SIG-M5 (cell line): ENCODE measurements around the gene FTL.
A peak's percentile ranks its signal among the peaks of the same experiment; 100 is the strongest.

ENCODE experiments used
- DNase-seq: peaks from one replicate; lab custom pipeline; 2025; lab: John Stamatoyannopoulos, UW

The FTL gene

DNA sequence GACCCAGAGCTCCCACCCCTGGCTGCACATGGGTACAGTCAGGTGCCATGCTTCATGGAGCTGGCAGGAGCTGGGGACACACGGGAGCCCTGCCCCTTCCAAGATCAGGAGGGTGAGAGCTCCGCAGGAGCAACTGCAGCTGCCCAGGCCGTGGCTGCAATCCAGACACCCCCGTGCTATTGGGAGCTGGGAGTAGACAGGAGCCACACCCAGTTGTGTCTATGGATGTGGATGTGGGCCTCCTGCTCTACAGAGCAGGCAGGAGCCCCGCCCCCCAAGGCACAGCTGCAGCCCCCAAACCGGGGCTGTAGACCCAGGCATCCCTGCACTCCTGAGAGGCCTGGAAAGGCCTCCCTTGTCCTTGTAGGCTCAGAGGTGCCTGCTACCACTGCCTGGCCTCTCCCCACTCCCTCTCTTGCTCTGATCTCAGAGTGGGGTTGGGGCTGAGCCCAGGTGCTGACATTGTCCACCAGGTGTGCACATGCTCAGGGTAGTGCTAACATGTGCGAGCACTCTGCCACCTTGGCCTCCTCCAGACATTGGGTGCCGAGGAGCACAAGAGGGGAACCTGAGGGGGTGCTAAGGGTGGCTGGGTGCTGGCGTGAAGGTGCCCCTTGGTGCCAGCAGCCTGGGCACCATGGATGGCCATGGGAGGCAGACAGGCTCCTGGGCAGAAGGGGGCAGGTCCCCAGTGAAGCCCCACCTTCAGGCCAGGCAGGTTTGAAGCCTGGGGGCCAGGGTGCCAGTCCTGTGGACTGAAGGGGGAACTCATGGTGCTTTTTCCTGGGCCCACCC lies 18.4 kb upstream of the FTL start:
- DNase-seq = no peak

DNA sequence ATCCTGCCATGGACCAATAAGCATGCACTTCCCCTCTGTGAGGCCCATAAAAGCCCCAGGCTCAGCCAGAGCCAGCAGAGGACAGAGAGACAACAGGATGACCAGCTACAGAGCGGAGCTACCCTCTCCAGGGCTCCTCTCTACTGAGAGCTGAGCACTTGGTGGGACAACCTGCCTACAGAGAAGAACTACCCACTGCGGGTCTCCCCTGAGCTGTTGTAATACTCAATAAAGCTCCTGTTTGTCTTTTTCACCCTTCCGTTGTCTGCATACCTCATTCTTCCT lies 17.9 kb upstream of the FTL start:
- no peak for DNase-seq

DNA sequence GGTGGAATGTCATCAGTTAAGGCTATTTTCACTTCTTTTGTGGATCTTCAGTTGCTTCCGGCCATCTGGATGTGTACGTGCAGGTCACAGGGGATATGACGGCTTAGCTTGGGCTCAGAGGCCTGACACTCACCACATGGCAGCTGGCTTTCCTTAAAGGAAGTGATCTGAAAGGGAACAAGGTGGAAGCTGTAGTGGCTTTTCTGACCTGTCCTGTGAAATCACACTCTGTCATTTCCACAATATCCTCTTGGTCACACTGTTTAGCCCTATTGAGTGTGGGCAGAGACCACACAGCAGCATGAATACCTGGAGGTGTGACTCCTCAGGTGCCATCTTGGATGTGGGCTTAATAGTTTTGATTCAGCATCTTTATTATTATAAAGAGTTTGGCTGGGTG lies 14.9 kb upstream of the FTL start:
- DNase-seq = no peak

DNA sequence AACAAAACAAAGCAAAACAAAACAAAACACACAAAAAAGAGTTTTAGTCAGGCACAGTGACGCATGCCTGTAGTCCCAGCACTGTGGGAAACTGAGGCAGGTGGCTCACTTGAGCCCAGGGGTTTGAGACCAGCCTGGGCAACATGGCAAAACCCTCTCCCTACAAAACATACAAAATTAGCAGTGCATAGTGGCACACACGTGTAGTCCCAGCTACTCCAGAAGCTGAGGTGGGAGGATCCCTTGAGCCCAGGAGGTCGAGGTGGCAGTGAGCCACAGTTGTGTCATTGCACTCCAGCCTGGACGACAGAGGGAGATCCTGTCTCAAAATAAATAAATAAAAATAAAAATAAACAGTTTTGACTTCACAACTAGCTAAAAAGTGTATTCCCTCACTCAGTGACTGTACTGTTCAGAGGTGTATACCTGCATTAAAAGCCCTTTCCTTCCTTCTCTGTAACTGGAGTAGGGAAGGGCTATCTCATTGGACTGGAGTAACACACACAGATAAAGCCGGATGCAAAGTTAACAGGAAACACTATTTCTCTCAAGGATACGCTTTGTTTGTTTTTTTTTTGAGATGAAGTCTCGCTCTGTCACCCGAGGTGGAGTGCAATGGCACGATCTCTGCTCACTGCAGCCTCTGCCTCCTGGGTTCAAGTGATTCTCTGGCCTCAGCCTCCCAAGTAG lies 14.1 kb upstream of the FTL start:
- no peak for DNase-seq

DNA sequence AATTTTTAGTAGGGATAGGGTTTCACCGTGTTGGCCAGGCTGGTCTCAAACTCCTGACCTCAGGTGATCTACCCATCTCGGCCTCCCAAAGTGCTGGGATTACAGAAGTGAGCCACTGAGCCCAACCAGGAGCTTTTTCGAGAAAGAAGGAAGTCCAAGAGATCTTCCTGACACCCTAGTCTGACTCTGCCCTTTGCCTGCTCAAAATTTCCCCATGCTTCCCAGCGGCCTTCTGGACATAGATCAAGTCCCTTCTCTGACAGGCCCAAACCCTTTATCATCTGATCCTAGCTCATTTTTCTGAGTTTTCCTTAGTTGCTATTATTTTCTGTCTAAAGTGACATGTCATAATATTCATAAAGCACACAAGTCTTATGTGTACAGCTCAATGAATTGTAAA lies 12.0 kb upstream of the FTL start:
- DNase-seq = no peak

DNA sequence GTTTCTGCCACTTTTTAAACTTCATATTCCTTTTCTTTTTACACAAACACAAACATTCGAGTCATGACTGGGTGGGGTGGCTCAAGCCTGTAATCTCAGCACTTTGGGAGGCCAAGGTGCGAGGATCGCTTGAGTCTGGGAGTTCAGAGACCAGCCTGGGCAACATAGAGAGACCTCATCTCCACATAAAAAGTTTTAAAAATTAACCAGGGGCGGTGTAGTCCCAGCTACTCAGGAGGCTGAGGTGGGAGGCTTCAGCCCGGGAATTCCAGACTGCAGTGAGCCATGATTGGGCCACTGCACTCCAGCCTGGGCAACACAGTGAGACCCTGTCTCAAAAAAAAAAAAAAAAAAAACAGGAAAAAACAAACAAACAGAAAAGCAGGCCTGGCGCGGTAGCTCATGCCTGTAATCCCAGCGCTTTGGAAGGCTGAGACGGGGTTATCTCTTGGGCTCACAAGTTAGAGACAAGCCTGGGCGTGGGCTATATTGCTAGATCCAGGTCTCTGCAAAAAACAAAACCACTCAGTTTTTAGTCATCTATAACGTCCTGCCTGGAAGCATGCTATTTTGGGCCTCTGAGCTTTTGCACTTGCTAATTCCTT lies 11.0 kb upstream of the FTL start:
- no peak for DNase-seq

DNA sequence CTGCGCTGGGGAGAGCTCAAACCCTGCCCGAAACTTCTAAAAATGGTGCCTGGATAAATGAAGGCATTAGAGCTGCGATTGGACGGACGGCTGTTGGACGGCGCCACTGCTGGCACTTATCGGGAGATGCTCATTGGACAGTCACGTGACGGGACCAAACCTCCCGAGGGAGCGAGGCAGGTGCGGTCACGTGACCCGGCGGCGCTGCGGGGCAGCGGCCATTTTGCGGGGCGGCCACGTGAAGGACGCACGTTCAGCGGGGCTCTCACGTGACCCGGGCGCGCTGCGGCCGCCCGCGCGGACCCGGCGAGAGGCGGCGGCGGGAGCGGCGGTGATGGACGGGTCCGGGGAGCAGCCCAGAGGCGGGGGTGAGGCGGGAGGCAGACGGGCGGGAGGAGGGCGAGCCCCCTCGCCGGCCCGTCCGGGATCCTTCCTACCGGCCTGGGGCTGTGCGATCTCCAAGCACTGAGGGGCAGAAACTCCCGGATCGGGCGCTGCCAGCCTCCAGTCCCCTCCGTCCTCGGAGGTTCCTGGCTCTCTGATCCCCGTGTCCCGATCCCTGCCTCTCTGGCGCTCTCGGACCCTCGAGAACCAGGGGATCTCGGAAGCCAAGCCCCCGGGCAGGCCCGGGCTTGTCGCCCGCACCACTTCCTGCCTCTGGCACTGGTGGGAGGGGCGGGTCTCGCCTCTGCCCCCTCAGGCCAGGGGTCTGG lies 10.4 kb upstream of the FTL start, which contains the start of gene BAX:
Gene BAX, plus strand, starts transcription at position 281 of the 713 bp plus-strand sequence. Its CDS starts 54 bp downstream, at position 335.
- DNase-seq = peak; percentile 29

DNA sequence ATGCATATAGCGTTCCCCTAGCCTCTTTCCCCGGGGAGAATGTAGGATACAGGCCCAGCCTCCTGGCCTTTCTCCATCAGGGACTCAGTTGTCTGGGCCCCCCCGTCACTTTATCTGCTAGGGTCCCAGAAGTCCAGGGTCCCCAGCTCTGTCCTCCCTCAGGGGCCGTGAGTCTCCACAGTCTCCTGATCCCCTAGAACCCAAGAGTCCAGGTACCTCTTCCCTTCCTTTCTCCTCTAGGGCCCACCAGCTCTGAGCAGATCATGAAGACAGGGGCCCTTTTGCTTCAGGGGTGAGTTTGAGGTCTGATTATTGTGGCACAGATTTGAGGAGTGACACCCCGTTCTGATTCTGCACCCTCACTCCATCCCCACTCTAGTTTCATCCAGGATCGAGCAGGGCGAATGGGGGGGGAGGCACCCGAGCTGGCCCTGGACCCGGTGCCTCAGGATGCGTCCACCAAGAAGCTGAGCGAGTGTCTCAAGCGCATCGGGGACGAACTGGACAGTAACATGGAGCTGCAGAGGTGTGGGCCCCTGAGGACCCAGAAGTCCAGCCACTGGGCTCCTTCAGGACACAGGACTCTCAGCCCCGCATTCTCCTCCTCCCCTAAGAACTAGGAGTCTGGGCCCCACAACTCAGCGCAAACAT lies 9.7 kb upstream of the FTL start:
- no peak for DNase-seq

DNA sequence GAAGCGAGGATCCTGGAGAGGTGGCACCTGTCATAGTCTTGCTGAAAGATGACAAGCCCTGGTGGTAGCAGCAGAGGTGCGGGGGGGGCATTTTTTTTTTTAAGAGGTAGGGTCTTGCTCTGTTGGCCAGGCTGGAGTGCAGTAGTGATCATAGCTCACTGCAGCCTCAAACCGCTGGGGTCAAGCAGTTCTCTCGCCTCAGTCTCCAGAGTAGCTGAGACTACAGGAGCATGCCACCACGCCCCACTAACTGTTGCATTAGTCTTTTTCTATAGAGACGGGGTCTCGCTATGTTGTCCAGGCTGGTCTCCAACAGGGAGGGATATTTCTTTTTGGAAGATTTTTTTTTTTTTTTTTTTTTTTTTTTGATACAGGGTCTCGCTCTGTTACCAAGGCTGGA lies 7.1 kb upstream of the FTL start:
- no peak for DNase-seq

DNA sequence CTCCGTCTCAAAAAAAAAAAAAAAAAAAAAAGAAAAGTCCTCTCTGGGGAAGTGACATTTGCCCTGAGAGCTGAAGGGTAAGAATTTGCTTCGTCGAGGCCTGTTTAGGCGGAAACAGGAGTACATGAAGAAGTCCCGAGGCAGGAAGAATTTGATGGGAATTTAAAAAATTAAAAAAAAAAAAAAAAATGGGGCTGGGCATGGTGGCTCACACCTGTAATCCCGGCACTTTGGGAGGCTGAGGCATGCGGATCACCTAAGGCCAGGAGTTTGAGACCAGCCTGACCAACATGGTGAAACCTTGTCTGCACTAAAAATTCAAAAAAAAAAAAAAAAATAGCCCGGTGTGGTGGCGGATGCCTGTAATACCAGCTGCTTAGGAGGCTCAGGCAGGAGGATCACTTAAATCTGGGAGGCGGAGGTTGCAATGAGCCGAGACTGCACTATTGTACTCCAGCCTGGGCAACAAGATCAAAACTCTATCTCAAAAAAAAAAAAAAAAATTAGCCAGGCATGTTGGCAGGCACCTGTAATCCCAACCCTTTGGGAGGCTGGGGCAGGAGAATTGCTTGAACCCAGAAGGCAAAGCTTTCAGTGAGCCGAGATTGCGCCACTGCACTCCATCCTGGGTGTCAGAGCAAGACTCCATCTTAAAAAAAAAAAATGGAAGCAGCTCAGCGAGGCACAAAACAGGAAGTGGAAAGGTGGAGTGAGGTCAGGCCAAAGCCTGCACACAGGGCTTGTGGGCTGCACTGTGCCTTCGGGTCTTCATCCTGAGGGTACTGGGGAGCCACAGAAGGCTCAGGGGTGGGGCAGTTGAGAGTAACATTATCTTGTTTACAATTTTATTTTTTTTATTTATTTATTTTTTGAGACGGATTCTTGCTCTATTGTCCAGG lies 5.5 kb upstream of the FTL start:
- no peak for DNase-seq

DNA sequence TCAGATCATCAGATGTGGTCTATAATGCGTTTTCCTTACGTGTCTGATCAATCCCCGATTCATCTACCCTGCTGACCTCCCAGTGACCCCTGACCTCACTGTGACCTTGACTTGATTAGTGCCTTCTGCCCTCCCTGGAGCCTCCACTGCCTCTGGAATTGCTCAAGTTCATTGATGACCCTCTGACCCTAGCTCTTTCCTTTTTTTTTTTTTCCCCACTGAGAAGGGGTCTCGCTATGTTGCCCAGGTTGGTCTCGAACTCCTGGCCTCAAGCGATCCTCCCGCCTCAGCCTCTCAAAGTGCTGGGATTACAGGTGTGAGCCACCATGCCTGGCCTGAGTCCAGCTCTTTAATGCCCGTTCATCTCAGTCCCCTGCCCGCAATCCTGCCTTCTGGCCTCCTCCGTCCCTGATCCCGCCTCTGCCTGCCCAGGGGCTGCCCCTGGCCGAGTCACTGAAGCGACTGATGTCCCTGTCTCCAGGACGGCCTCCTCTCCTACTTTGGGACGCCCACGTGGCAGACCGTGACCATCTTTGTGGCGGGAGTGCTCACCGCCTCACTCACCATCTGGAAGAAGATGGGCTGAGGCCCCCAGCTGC lies 4.0 kb upstream of the FTL start:
- DNase-seq = no peak

DNA sequence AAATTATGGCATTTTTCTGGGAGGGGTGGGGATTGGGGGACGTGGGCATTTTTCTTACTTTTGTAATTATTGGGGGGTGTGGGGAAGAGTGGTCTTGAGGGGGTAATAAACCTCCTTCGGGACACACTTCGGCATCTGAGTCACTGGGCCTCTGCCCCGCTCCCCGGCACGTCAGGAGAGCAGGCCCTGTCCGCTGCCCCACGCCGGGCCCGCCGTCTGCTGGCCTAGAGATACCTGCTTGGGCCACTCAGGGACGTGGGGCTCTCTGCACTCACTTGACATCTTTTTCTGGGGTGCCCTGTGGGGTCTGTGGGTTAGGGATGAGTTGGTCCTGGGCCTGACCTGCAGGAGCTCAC lies 3.5 kb upstream of the FTL start:
- no peak for DNase-seq

DNA sequence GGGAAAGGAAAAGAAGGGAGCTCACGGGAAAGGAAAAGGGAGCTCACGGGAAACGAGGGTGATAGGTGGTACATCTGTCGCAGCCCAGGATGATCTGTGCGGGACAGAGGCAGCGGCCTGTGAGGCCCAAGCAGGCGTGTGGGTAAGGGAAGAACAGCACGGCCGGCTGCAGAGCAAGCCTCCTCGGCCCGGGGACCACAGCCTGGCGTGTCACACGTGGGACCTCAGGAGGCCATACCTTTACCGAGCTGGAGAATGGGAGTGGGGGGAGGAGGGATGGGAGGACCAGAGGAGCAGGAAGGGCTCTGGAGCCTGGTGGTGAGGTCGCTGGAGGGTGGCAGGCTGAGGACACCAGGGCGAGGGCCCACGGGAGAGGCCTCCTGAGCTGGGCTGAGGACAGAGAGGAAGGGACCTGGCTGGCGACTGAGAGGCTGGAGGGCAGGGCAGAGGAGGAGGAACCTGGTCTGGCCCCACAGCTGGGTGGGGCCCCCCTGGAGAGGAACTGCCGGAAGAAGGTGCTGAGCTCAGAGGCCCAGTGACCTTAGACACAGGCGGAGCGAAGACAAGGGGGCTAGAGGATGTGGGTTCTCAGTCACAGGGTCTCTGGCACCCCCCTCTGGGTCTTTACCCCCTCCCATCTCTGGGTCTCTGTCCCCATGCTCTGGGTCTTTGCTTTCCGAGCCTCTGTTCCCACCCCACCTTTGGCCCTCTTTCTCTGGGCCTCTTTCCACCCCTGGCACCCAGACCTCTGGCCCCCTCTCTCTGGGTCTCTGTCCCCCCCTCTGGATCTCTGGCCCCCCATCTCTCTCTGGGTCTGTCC lies 2.9 kb upstream of the FTL start:
- DNase-seq = peak; percentile 24

DNA sequence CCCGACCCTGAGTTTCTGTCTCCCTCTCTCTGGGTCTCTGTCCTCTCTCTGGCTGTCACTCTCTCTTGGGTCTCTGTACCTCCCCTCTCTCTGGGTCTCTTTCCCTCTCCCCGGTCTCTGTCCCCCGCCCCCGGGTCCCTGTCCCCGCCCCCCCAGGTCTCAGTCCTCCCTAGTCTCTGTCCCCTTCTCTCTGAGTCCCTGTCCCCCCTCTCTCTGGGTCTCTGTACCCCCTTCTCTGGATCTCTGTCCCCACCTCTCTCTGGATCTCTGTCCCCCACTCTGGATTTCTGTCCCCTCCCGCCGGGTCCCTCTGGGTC lies 2.3 kb upstream of the FTL start:
- DNase-seq = no peak

DNA sequence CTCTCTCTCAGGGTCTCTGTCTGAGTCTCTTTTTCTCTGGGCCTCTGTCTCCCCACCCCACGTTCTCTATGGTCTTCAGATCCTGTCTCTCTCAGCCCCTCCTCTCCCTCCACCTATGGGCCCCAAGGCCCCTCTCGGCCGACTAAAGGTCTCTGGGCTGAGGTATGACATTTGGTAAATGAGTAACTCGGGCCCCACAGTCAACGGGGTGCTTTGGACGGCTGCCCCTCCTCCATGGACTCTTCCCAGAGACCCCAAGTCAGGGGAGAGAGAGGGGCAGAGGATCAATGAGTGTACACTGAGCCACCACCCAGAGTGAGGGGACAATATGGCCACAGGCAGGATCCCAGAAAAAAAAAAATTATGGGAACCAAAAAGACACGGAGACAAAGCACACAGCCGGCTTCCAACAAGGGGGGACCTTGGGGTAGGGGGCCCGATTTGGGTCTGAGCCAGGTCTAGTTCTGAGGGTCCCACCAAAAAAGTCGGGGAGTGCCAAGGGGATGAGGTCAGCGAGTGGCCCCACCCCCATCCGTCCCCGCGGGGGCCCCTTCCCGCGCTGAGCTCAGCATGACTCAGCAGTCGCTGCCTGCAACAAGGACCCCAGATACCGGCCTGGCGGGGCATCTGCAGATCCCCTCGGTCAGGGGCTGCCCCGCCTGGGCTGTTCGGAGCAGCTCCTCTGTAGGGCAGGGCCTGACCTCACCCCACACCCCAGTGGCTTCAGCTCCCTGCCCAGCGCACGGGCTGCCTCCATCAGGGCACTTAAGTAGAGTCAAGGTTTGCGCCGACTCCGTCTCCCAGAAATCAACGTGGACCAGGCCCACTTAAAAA lies 1.5 kb upstream of the FTL start:
- DNase-seq = no peak

DNA sequence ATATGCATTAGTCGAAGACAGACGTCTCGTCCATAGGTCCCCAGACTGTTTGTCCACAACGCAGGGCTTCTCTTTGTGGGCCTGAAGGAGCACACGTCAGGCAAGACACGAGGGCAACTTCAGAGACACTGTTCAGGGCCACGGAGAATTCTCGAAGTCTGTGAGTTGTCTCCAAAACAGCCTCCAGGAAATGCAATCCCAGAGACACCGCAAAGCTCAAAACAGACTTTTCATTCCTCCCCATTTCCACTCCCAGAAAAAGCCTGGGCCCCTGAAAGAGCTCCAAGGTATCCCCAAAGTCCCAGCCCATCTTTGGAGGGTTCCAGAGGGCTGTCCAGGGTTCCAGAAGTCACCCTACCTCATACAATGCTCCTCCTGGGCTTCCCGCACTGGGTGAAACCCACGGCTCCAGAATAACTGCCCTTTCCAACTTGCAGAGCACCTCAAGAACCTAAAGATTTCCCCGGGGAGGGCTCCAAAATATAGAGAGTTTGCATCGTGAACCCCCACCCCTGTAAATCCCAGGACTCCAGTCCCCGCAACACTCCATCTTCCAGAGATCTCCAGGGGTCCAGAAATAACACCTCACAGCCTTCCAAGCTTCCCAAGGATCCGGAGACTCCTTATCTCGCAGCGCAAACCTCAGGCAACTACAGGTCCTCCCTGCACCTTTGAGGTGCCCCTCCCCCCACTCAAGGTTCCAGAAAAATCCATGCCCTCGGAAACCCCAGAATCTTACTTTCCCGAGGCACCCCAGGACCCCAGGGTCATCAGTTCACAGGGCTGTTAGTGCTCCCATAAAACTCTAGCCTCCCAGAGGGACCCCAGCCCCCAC lies 687 bp upstream of the FTL start:
- DNase-seq = no peak

DNA sequence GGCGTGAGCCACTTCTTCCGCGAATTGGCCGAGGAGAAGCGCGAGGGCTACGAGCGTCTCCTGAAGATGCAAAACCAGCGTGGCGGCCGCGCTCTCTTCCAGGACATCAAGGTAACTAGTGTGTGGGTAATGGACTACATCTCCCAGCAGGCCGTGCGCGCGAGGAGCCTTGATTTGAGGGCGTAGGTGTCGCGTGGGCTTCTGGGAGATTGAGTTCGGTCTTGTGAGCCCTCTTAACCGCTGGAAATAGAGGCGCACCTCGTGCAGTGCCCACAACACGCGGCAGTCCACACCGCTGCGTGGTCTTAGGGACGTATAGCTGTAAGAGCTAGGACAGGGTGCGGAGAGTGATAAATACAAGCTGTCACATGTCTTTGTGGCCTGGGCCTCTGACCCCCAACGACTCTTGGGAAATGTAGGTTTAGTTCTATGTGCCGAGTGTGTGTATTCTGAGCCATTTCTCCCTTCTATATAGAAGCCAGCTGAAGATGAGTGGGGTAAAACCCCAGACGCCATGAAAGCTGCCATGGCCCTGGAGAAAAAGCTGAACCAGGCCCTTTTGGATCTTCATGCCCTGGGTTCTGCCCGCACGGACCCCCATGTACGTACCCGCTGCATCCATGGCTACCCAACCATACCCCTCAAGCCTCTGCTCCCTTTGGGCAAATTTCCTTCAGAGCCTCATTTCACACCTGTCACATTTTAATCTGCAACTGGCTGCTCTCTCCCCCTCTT lies 864 bp downstream of the FTL start:
- DNase-seq = no peak
